HepG2 (cell line): ENCODE data around the gene PLCG1. TPM values are rescaled to one million over a fixed set of nuclear protein-coding genes. Genes with fewer than 3 reads are reported as not detected.

ENCODE experiments used
- ATAC-seq: fragments of 200-7000 bp; cut with Tn5 transposase; 3 replicates; pipeline ENCODE4 v1.9.1; 2020; ENCODE audit warnings: mild to moderate bottlenecking, moderate library complexity
- BruUV-seq: library from RNA; stranded (reverse); fragments of 400-500 nt; replicated peaks from 2 replicates; lab custom pipeline; 2021; lab: Mats Ljungman, UMichigan
- CTCF ChIA-PET: fragments of 300-600 bp; formaldehyde crosslinking; extraction: SDS; loops from one replicate; lab custom pipeline; 2021; ENCODE audit warnings: low total read pairs, inconsistent platforms, low intra/inter-chr PET ratio; lab: Yijun Ruan, JAX
- POLR2A ChIA-PET: fragments of 350-600 bp; sonication (Branson Sonifier 250); formaldehyde crosslinking; loops from one replicate; lab custom pipeline; 2020; ENCODE audit warnings: antibody characterized with exemption, inconsistent platforms; lab: Yijun Ruan, JAX
- DNase-seq: peaks from one replicate; pipeline ENCODE4 v3.0.0-alpha.2; 2015; ENCODE audit warnings: low spot score
- FAIRE-seq: peaks from 3 replicates; lab custom pipeline; 2011; peaks lifted over from hg19 to GRCh38; lab: Jason Lieb, UNC
- H2AFZ ChIP-seq: one replicate; pipeline ENCODE4 v1.6.1; 2011; ENCODE audit warnings: low read length, inconsistent platforms
- H3K27ac ChIP-seq: fragments of 300-600 bp; 3 replicates; pipeline ENCODE4 v1.8.0; 2011; ENCODE audit warnings: mixed run types, mild to moderate bottlenecking, mixed read lengths, low read length, inconsistent platforms; ENCODE audit not compliant: insufficient read depth; ENCODE audit errors: extremely low read length
- H3K27me3 ChIP-seq, 2 experiments: fragments of 200-600 bp in 1 of 2; 2 replicates in 1 of 2; 3 replicates in 1 of 2; pipeline versions ENCODE4 v1.6.0 to v1.8.0; 2011; ENCODE audit warnings: low read length in 2 of 2, mild to moderate bottlenecking in 2 of 2, moderate library complexity in 2 of 2, inconsistent platforms in 1 of 2; ENCODE audit not compliant: insufficient read depth in 2 of 2, control insufficient read depth in 1 of 2
- H3K36me3 ChIP-seq, 2 experiments: fragments of 200-600 bp in 1 of 2; replicated peaks in 1 of 2; 2 replicates in 1 of 2; 3 replicates in 1 of 2; pipeline versions ENCODE4 v1.5.1 to v1.8.0; 2011; ENCODE audit warnings: low read length in 2 of 2, inconsistent platforms in 1 of 2; ENCODE audit not compliant: insufficient read depth in 2 of 2, control insufficient read depth in 1 of 2
- H3K4me1 ChIP-seq: 2 replicates; pipeline ENCODE4 v1.5.1; 2012; ENCODE audit warnings: low read length, inconsistent platforms; ENCODE audit not compliant: insufficient read depth
- H3K4me2 ChIP-seq: 2 replicates; pipeline ENCODE4 v1.6.0; 2011; ENCODE audit warnings: low read depth, low read length, inconsistent platforms
- H3K4me3 ChIP-seq, 3 experiments: fragments of 200-600 bp in 1 of 3; sonication (generic), shearing (Covaris generic) in 1 of 3; replicated peaks in 1 of 3; 2 replicates each; pipeline ENCODE4 v1.5.1; 2011 to 2016; ENCODE audit warnings: low read length in 3 of 3, inconsistent platforms in 2 of 3, low read depth in 2 of 3, mild to moderate bottlenecking in 2 of 3, control low read depth in 1 of 3, mixed read lengths in 1 of 3; ENCODE audit not compliant: insufficient read depth in 1 of 3
- H3K79me2 ChIP-seq: one replicate; pipeline ENCODE4 v1.6.1; 2011; ENCODE audit warnings: low read length, inconsistent platforms; ENCODE audit not compliant: insufficient read depth
- H3K9ac ChIP-seq: 2 replicates; pipeline ENCODE4 v1.6.0; 2011; ENCODE audit warnings: mild to moderate bottlenecking, low read depth, low read length, inconsistent platforms; ENCODE audit not compliant: insufficient read depth
- H3K9me3 ChIP-seq: 2 replicates; pipeline ENCODE4 v1.5.1; 2012; ENCODE audit warnings: mild to moderate bottlenecking, low read length
- H4K20me1 ChIP-seq: 2 replicates; pipeline ENCODE4 v1.6.0; 2011; ENCODE audit warnings: inconsistent platforms, mild to moderate bottlenecking, low read length, moderate library complexity; ENCODE audit not compliant: insufficient read depth
- AGO2 ChIP-seq: fragments of 200-400 bp; formaldehyde crosslinking; optimal IDR thresholded peaks from 2 replicates; pipeline ENCODE3; 2017; ENCODE audit warnings: mild to moderate bottlenecking, low read depth, low read length, moderate library complexity
- HHEX ChIP-seq: IDR thresholded peaks from 2 replicates; pipeline ENCODE4 v1.6.1; 2016; ENCODE audit warnings: control low read depth
- IKZF1 ChIP-seq: fragments of 450-650 bp; IDR thresholded peaks from 2 replicates; pipeline ENCODE4 v1.7.1; 2016
- IRF1 ChIP-seq: sonication (generic); formaldehyde crosslinking; IDR thresholded peaks from 2 replicates; pipeline ENCODE4 v1.4.0; 2020; ENCODE audit warnings: low read depth, mild to moderate bottlenecking, missing genetic modification reagents
- MED13 ChIP-seq: sonication (generic); formaldehyde crosslinking; IDR thresholded peaks from 2 replicates; pipeline ENCODE4 v1.5.0; 2020; ENCODE audit warnings: missing genetic modification reagents
- MXD3 ChIP-seq: IDR thresholded peaks from 2 replicates; pipeline ENCODE4 v1.6.1; 2016; ENCODE audit warnings: mild to moderate bottlenecking, missing biosample characterization, missing genetic modification reagents
- MXI1 ChIP-seq: IDR thresholded peaks from 3 replicates; pipeline ENCODE4 v1.6.1; 2012; ENCODE audit warnings: low read depth, low read length, inconsistent platforms, borderline replicate concordance
- NFIB ChIP-seq: sonication (generic); formaldehyde crosslinking; IDR thresholded peaks from 2 replicates; pipeline ENCODE4 v1.9.0; 2021; ENCODE audit warnings: missing genetic modification reagents, mild to moderate bottlenecking, borderline replicate concordance
- ONECUT2 ChIP-seq: sonication (generic); formaldehyde crosslinking; IDR thresholded peaks from 2 replicates; pipeline ENCODE4 v1.4.0; 2020; ENCODE audit warnings: missing genetic modification reagents
- PHF20 ChIP-seq: sonication (generic); formaldehyde crosslinking; IDR thresholded peaks from 2 replicates; pipeline ENCODE4 v1.5.0; 2020; ENCODE audit warnings: mild to moderate bottlenecking, missing genetic modification reagents
- PRMT3 ChIP-seq: sonication (generic); formaldehyde crosslinking; IDR thresholded peaks from 2 replicates; pipeline ENCODE4 v1.8.1; 2022; ENCODE audit warnings: low read depth, mild to moderate bottlenecking, moderate library complexity, missing genetic modification reagents, borderline replicate concordance
- SOX13 ChIP-seq, 3 experiments: fragments of 450-650 bp in 1 of 3; sonication (generic) in 1 of 3; formaldehyde crosslinking in 1 of 3; IDR thresholded peaks in 2 of 3; conservative IDR thresholded peaks in 1 of 3; 2 replicates each; pipeline versions ENCODE4 v1.5.0 to v1.6.1; 2016 to 2020; ENCODE audit warnings: antibody characterized with exemption in 1 of 3, mild to moderate bottlenecking in 1 of 3, missing compliant biosample characterization in 1 of 3, missing genetic modification reagents in 1 of 3, moderate library complexity in 1 of 3
- TGIF2 ChIP-seq: IDR thresholded peaks from 2 replicates; pipeline ENCODE4 v1.6.1; 2016; ENCODE audit warnings: control low read depth, missing compliant biosample characterization
- TMF1 ChIP-seq: sonication (generic); formaldehyde crosslinking; IDR thresholded peaks from 2 replicates; pipeline ENCODE4 v1.8.1; 2022; ENCODE audit warnings: low read depth, missing genetic modification reagents
- YY1 ChIP-seq: IDR thresholded peaks from 2 replicates; pipeline ENCODE4 v1.6.1; 2011; ENCODE audit warnings: low read length, low read depth, moderate library complexity, mild to moderate bottlenecking; ENCODE audit not compliant: insufficient read depth, insufficient replicate concordance
- ZBTB33 ChIP-seq: sonication (generic); formaldehyde crosslinking; IDR thresholded peaks from 2 replicates; pipeline ENCODE4 v1.4.0; 2020; ENCODE audit warnings: missing genetic modification reagents
- ZC3H13 ChIP-seq: sonication (generic); formaldehyde crosslinking; IDR thresholded peaks from 2 replicates; pipeline ENCODE4 v1.8.1; 2023; ENCODE audit warnings: mild to moderate bottlenecking, missing genetic modification reagents, moderate library complexity
- ZNF569 ChIP-seq: sonication (generic); formaldehyde crosslinking; IDR thresholded peaks from 2 replicates; pipeline ENCODE4 v1.5.0; 2020; ENCODE audit warnings: mild to moderate bottlenecking, missing genetic modification reagents, moderate library complexity, borderline replicate concordance
- ZNF589 ChIP-seq: sonication (generic); formaldehyde crosslinking; conservative IDR thresholded peaks from 2 replicates; pipeline ENCODE4 v1.8.0; 2022; ENCODE audit warnings: mild to moderate bottlenecking, moderate library complexity, missing genetic modification reagents
- ZNF768 ChIP-seq: sonication (generic); formaldehyde crosslinking; IDR thresholded peaks from 2 replicates; pipeline ENCODE4 v1.4.0; 2020; ENCODE audit warnings: missing genetic modification reagents
- WGBS: methylation state at CpG from one replicate; pipeline ENCODE4 v1.1.6; 2017; ENCODE audit warnings: low lambda C conversion rate; 5-methylcytosine and 5-hydroxymethylcytosine counted together
- in situ Hi-C: cut with HindIII; loops from 2 replicates; pipeline ENCODE4 v1.10.0; 2017; ENCODE audit warnings: low pct_unique_long_range_greater_than_20kb; ENCODE audit not compliant: extremely low pct_ligation_motif_present
- intact Hi-C: fragments of 100-400 bp; cut with micrococcal nuclease; formaldehyde crosslinking; loops from one replicate; pipeline ENCODE4 v1.10.0; 2022; ENCODE audit not compliant: unreplicated experiment
- polyA plus RNA-seq, 8 experiments: library from polyadenylated mRNA; depleted of rRNA in 3 of 8; stranded (reverse) in 7 of 8; unstranded in 1 of 8; fragments of >200 nt; fragmentation: Illumina TruSeq in 4 of 8; extraction: Trizol in 4 of 8; gene quantifications; 2 replicates each; pipeline versions ENCODE4 v1.2.1 to v1.2.3, GENCODE V29; 2011 to 2016; ENCODE audit warnings: low read depth in 4 of 8, missing spikeins in 1 of 8, mixed read lengths in 1 of 8; ENCODE audit not compliant: insufficient read depth in 1 of 8
- total RNA-seq, 5 experiments: library from RNA; depleted of rRNA; stranded (reverse); fragments of >200 nt; fragmentation: Illumina TruSeq; extraction: Trizol; gene quantifications; 2 replicates each; pipeline ENCODE4 v1.2.3, GENCODE V29; 2016; ENCODE audit warnings: low read depth in 1 of 5

The PLCG1 gene
- total and polyA plus RNA-seq, 2 of the 13 experiments (the other 11 are each of a cell fraction or from before 2014, with no cell fraction given) = 85.3 to 158 TPM

- TF ChIP-seq MXI1 = 0 out of 3 replicates have a peak, but pooled peaks have one; percentile 34
These were observed 3.9 kb downstream of the PLCG1 start (continued) for GRCh38 chr20:41141153-41141815.

GRCh38 chr20:41142245-41142644, 4.9 kb downstream of the PLCG1 start:
- no peak overlapping the region for H2AFZ ChIP-seq
- H3K4me3 ChIP-seq = no peak overlapping the region
- 0 out of 2 replicates have a peak overlapping the region, but pooled peaks have one; percentile 96 for H3K9ac ChIP-seq
- FAIRE-seq = no peak
- BruUV-seq = no TSS peak
- ChIA-PET CTCF (no interaction called here), POLR2A (interaction anchor here (1.7 kb wide), 1 partner anchor 198 kb away, joined by 6 read pairs; the partner anchor contains the start of gene LPIN3)
- DNase-seq = no peak
- 96% methylated on average over 4 of the region's 4 CpGs for WGBS
- intact Hi-C loops (no loop called here), in situ Hi-C loops (no loop called here)
- peaks cover 9 to 21% of the 10 kb centered on the region in 2 experiments for H3K36me3 ChIP-seq
- no peak overlapping the region for H3K4me2 ChIP-seq
- no peaks in the 10 kb centered on the region for H3K27me3 ChIP-seq
- no peaks in the 10 kb centered on the region for H3K9me3 ChIP-seq
- H4K20me1 ChIP-seq = peaks cover 21% of the 10 kb centered on the region
- peak overlapping the region; percentile 64 for H3K27ac ChIP-seq
- H3K4me1 ChIP-seq = peaks cover 59% of the 10 kb centered on the region
- ATAC-seq = no peak
- peaks cover 98% of the 10 kb centered on the region for H3K79me2 ChIP-seq
- TF ChIP-seq MED13 (CRISPR knock-in tag) (no peak), MXI1 (no peak), NFIB (CRISPR knock-in tag) (0 out of 2 replicates have a peak, but pooled peaks have one; percentile 68), AGO2 (peak; percentile 26), IRF1 (CRISPR knock-in tag) (0 out of 2 replicates have a peak, but pooled peaks have one; percentile 30), TMF1 (CRISPR knock-in tag) (no peak), ONECUT2 (CRISPR knock-in tag) (no peak), YY1 (no peak), ZNF768 (0 out of 2 replicates have a peak, but pooled peaks have one; percentile 25), PHF20 (0 out of 2 replicates have a peak, but pooled peaks have one; percentile 21), SOX13 (IDR thresholded peaks at IDR 0.05) (no peak), SOX13 (CRISPR knock-in tag; conservative IDR thresholded peaks at IDR 0.05 in 1 of 2, IDR thresholded peaks at IDR 0.05 in 1 of 2) (no peak), ZC3H13 (CRISPR knock-in tag) (no peak), ZNF589 (CRISPR knock-in tag) (no peak), TGIF2 (CRISPR knock-in tag) (no peak), IKZF1 (no peak), MXD3 (CRISPR knock-in tag) (no peak), ZNF569 (CRISPR knock-in tag) (no peak), PRMT3 (CRISPR knock-in tag) (no peak), ZBTB33 (CRISPR knock-in tag) (peak; percentile 63), HHEX (CRISPR knock-in tag) (no peak)
